Measurements from ENCODE around the gene ARHGEF2. TPM values are rescaled to one million over a fixed set of nuclear protein-coding genes. Genes with fewer than 3 reads are reported as not detected.

The ARHGEF2 gene
- total RNA-seq (10 to 100 TPM; 34.7 to 98.6 (median 61.6) TPM), polyA plus RNA-seq (10 to 100 TPM; 23.9 to 28.8 TPM)
- long read RNA-seq, donor 1, partial matches to known transcripts: 19 of 24 reads
- long read RNA-seq, donor 1, other reads (novel, unspliced or antisense): 3 of 24 reads
- long read RNA-seq, donor 2, full-length matches to known transcripts: 4 of 20 reads
- long read RNA-seq, donor 2, partial matches to known transcripts: 8 of 20 reads
- long read RNA-seq, donor 2, other reads (novel, unspliced or antisense): 8 of 20 reads
- long read RNA-seq, donor 3, partial matches to known transcripts: 2 of 16 reads
- long read RNA-seq, donor 3, other reads (novel, unspliced or antisense): 14 of 16 reads

DNA sequence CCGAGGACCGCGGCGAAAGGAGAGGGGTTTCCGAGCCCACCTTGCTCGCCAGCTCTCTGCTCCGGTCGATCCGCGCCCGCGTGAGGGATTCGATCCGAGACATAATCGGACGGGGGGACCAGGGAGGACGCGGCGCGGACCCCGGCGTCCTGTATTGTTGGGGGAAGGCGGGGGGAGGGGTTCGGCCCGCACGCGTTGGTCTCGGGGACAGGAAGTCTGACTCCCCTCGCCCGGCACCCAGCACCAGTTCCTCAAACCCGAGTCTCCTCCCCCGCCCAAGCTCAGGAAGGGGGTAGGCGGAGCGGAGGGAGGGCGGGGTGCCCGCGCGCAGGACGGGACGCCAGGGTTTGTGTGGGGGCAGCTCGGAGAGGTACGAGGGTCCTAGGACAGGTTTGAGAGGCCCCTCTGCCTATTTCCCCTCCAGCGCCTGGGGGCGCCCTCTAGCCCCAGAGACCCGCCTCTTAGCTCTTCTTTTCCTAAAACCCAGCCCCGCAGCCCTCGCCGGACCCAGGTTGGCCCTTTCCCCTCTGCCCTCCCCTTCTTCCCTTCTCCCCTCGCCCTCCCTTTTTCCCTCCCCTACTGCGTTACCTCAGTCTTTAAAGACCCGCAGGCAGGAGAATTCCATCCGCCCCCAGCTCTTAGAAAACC is at the start of gene ARHGEF2:
Gene ARHGEF2 (minus strand): TSS at position 223 of the 648 bp plus-strand sequence. CDS start 120 bp downstream, at position 103.
- peak in 1 of 2 donors; percentile 43 for TF ChIP-seq POLR2A (IDR thresholded peaks at IDR 0.05)
- peak in 8 of 12 donors; percentile 0 to 51 (median 32) for TF ChIP-seq CTCF (IDR thresholded peaks at IDR 0.05)
- H3K9me3 ChIP-seq: no peaks in the 10 kb centered on the region
- peak; percentile 33 to 75 (median 73) for ATAC-seq
- WGBS, 4 donors: 0 to 1% (median 0%) methylated on average over 34 to 52 of the region's 52 CpGs
- H3K27ac ChIP-seq: peak within 1 kb of the TSS; percentile 91 to 100 (median 98)
- H3K27me3 ChIP-seq: no peaks in the 10 kb centered on the region
- intact Hi-C loops (cut with DNase I): loop anchor here in 5 of 10 donors (1.0 to 5.0 kb wide), 3 partner anchors 12 to 44 kb away; partner anchors contain the start of genes RXFP4 (in 4 of the 5) and KHDC4 (in 1 of the 5)
- H3K36me3 ChIP-seq: peaks cover 0 to 11% (median 0%) of the 10 kb centered on the region in 9 donors
- peaks cover 23 to 93% (median 66%) of the 10 kb centered on the region in 12 donors for H3K4me1 ChIP-seq
- DNase-seq: peak; percentile 89 to 92 (median 91)
- H3K4me3 ChIP-seq: peak within 1 kb of the TSS; percentile 65 to 97 (median 86)

DNA sequence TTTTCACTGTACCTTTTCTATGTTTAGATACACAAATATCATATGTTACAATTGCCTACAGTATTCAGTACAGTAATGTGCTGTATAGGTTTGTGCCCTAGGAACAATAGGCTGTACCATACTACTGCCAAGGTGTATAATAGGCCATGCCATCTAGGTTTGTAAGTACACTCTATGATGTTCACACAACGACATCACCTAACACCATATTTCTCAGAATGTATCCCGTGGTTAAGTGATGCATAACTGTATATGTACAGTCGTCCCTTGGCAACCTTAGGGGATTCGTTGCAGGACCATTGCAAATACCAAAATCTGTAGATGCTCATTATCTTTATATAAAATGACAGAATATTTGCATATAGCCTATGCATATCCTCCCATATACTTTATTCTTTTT is 48.2 kb upstream of the ARHGEF2 start:
- 89 to 92% (median 91%) methylated on average over 4 of the region's 4 CpGs for WGBS, 4 donors
- Histone ChIP-seq H3K4me3 (no peak overlapping the region), H3K27me3 (no peaks in the 10 kb centered on the region), H3K9me3 (no peaks in the 10 kb centered on the region), H3K36me3 (no peaks in the 10 kb centered on the region), H3K4me1 (peaks cover 0 to 3% (median 0%) of the 10 kb centered on the region in 12 donors), H3K27ac (no peak overlapping the region)
- DNase-seq: no peak
- intact Hi-C loops (cut with DNase I): loop anchor here in 1 of 10 donors (5.0 kb wide), 1 partner anchor 41 kb away; no protein-coding TSS in a partner anchor
- TF ChIP-seq CTCF (IDR thresholded peaks at IDR 0.05): no peak
- TF ChIP-seq POLR2A (IDR thresholded peaks at IDR 0.05): no peak
- no peak for ATAC-seq

GRCh38 chr1:156025876-156026275 is 47.5 kb upstream of the ARHGEF2 start:
- 8 to 11% (median 10%) methylated on average over 9 of the region's 9 CpGs for WGBS, 4 donors
- no peaks in the 10 kb centered on the region for H3K27me3 ChIP-seq
- H3K27ac ChIP-seq: no peak overlapping the region
- intact Hi-C loops (cut with DNase I): loop anchor here in 1 of 10 donors (5.0 kb wide), 1 partner anchor 41 kb away; no protein-coding TSS in a partner anchor
- peak; percentile 54 to 85 (median 78) for ATAC-seq
- H3K9me3 ChIP-seq: no peaks in the 10 kb centered on the region
- peaks cover 0 to 8% (median 3%) of the 10 kb centered on the region in 12 donors for H3K4me1 ChIP-seq
- TF ChIP-seq POLR2A (IDR thresholded peaks at IDR 0.05) (no peak), CTCF (IDR thresholded peaks at IDR 0.05) (peak in 11 of 12 donors; percentile 21 to 57 (median 43))
- H3K36me3 ChIP-seq: no peaks in the 10 kb centered on the region
- peak in 4 of 5 donors; percentile 25 to 65 (median 38) for DNase-seq
- H3K4me3 ChIP-seq: no peak overlapping the region

GRCh38 chr1:156024801-156025200 is 46.5 kb upstream of the ARHGEF2 start:
- ATAC-seq: no peak
- intact Hi-C loops (cut with DNase I): loop anchor here in 3 of 10 donors (5.0 kb wide), 2 partner anchors 32 to 42 kb away; no protein-coding TSS in a partner anchor
- H3K4me1 ChIP-seq: peaks cover 0 to 14% (median 6%) of the 10 kb centered on the region in 12 donors

More at GRCh38 chr1:156024801-156025200, 46.5 kb upstream of the ARHGEF2 start:
- no peak overlapping the region for H3K27ac ChIP-seq
- WGBS, 4 donors: 84 to 86% (median 85%) methylated on average over 5 of the region's 5 CpGs
- H3K9me3 ChIP-seq: no peaks in the 10 kb centered on the region
- DNase-seq: no peak
- no peaks in the 10 kb centered on the region for H3K36me3 ChIP-seq
- no peaks in the 10 kb centered on the region for H3K27me3 ChIP-seq
- H3K4me3 ChIP-seq: no peak overlapping the region
- TF ChIP-seq POLR2A (IDR thresholded peaks at IDR 0.05): no peak
- TF ChIP-seq CTCF (IDR thresholded peaks at IDR 0.05): no peak
